CD14-positive monocyte (primary cell): ENCODE data around the gene NEDD4L. TPM values are rescaled to one million over a fixed set of nuclear protein-coding genes. Genes with fewer than 3 reads are reported as not detected.

ENCODE experiments used
- DNase-seq, 3 donors: peaks; one replicate each; pipeline ENCODE4 v3.0.0-alpha.2; 2011 to 2022
- H2AFZ ChIP-seq: 2 replicates; pipeline ENCODE4 v1.6.0; 2012; ENCODE audit warnings: mild to moderate bottlenecking, low read depth, low read length, inconsistent platforms; ENCODE audit not compliant: insufficient read depth, poor library complexity, severe bottlenecking
- H3K27ac ChIP-seq, 2 donors: 1 replicate in 1 of 2; 2 replicates in 1 of 2; pipeline ENCODE4 v1.5.1; 2012 to 2013; ENCODE audit warnings: low read length in 2 of 2, control low read depth in 1 of 2, inconsistent platforms in 1 of 2, low read depth in 1 of 2, mild to moderate bottlenecking in 1 of 2
- H3K27me3 ChIP-seq, 2 donors: one replicate each; pipeline versions ENCODE4 v1.6.0 to v1.6.1; 2011 to 2013; ENCODE audit warnings: low read length in 2 of 2; ENCODE audit not compliant: control insufficient read depth in 2 of 2, insufficient read depth in 2 of 2
- H3K36me3 ChIP-seq, 2 donors: replicated peaks in 1 of 2; 1 replicate in 1 of 2; 2 replicates in 1 of 2; pipeline versions ENCODE4 v1.5.1 to v1.6.1; 2012 to 2013; ENCODE audit warnings: low read length in 2 of 2, control low read depth in 1 of 2, inconsistent platforms in 1 of 2, mild to moderate bottlenecking in 1 of 2; ENCODE audit not compliant: insufficient read depth in 2 of 2, control insufficient read depth in 1 of 2
- H3K4me1 ChIP-seq, 2 donors: 1 replicate in 1 of 2; 2 replicates in 1 of 2; pipeline versions ENCODE4 v1.5.1 to v1.6.1; 2012 to 2013; ENCODE audit warnings: low read length in 2 of 2, control low read depth in 1 of 2, inconsistent platforms in 1 of 2, mild to moderate bottlenecking in 1 of 2, moderate library complexity in 1 of 2; ENCODE audit not compliant: insufficient read depth in 2 of 2, control insufficient read depth in 1 of 2
- H3K4me2 ChIP-seq: replicated peaks from 2 replicates; pipeline ENCODE3; 2012; ENCODE audit warnings: low read length, moderate library complexity, mild to moderate bottlenecking; ENCODE audit not compliant: poor library complexity, severe bottlenecking; ENCODE audit errors: extremely low read depth
- H3K4me3 ChIP-seq, 3 experiments: fragments of 200-600 bp in 1 of 3; sonication (generic) in 1 of 3; replicated peaks in 1 of 3; 1 replicate in 2 of 3; 2 replicates in 1 of 3; pipeline ENCODE4 v1.5.1; 2011 to 2013; ENCODE audit warnings: low read length in 3 of 3, mild to moderate bottlenecking in 3 of 3, control low read depth in 2 of 3, low read depth in 2 of 3, inconsistent platforms in 1 of 3, moderate library complexity in 1 of 3
- H3K79me2 ChIP-seq: 2 replicates; pipeline ENCODE4 v1.6.0; 2012; ENCODE audit warnings: mild to moderate bottlenecking, control low read depth, inconsistent platforms, low read length, moderate library complexity; ENCODE audit not compliant: insufficient read depth
- H3K9ac ChIP-seq: 2 replicates; pipeline ENCODE4 v1.6.0; 2017; ENCODE audit warnings: low read length, mild to moderate bottlenecking; ENCODE audit not compliant: insufficient read depth, poor library complexity, severe bottlenecking
- H3K9me3 ChIP-seq, 2 donors: replicated peaks in 1 of 2; 1 replicate in 1 of 2; 2 replicates in 1 of 2; pipeline versions ENCODE4 v1.5.1 to v1.6.1; 2012 to 2013; ENCODE audit warnings: low read length in 2 of 2, control low read depth in 1 of 2; ENCODE audit not compliant: control insufficient read depth in 1 of 2, insufficient read depth in 1 of 2
- H4K20me1 ChIP-seq: 2 replicates; pipeline ENCODE4 v1.6.0; 2012; ENCODE audit warnings: mild to moderate bottlenecking, low read length, control low read depth, moderate library complexity; ENCODE audit not compliant: insufficient read depth
- H3K27ac Mint-ChIP-seq, 7 donors: one replicate each; pipeline ENCODE4 v1.8.0; 2020; ENCODE audit warnings: mild to moderate bottlenecking in 7 of 7, mixed read lengths in 7 of 7, moderate library complexity in 6 of 7, inconsistent platforms in 2 of 7
- H3K27me3 Mint-ChIP-seq, 3 donors: one replicate each; pipeline ENCODE4 v1.8.0; 2021 to 2022; ENCODE audit warnings: low read depth in 3 of 3, mild to moderate bottlenecking in 3 of 3, mixed read lengths in 3 of 3, moderate library complexity in 3 of 3, inconsistent platforms in 1 of 3
- H3K36me3 Mint-ChIP-seq, 2 donors: one replicate each; pipeline ENCODE4 v1.8.0; 2020; ENCODE audit warnings: mixed read lengths in 2 of 2, inconsistent platforms in 1 of 2, mild to moderate bottlenecking in 1 of 2
- H3K4me1 Mint-ChIP-seq: one replicate; pipeline ENCODE4 v1.8.0; 2020; ENCODE audit warnings: mild to moderate bottlenecking, mixed read lengths
- H3K4me3 Mint-ChIP-seq, 2 donors: one replicate each; pipeline ENCODE4 v1.8.0; 2020; ENCODE audit warnings: mild to moderate bottlenecking in 2 of 2, mixed read lengths in 2 of 2, moderate library complexity in 1 of 2
- H3K9me3 Mint-ChIP-seq, 7 donors: one replicate each; pipeline ENCODE4 v1.8.0; 2020 to 2022; ENCODE audit warnings: mixed read lengths in 7 of 7, mild to moderate bottlenecking in 6 of 7, moderate library complexity in 6 of 7, inconsistent platforms in 2 of 7
- WGBS: methylation state at CpG from one replicate; pipeline ENCODE4 v1.1.5; 2013; ENCODE audit warnings: missing lambda C conversion rate; ENCODE audit not compliant: insufficient coverage; 5-methylcytosine and 5-hydroxymethylcytosine counted together
- intact Hi-C, 2 donors: fragments of 100-400 bp; cut with micrococcal nuclease; formaldehyde crosslinking; loops; one replicate each; pipeline versions ENCODE4 v1.15.0 to v1.15.1; 2023
- polyA plus RNA-seq, 3 donors: library from polyadenylated mRNA; depleted of rRNA in 1 of 3; unstranded in 2 of 3; stranded (reverse) in 1 of 3; fragments of 300-500 nt in 2 of 3; fragments of >200 nt in 1 of 3; fragmentation: Illumina TruSeq in 2 of 3; gene quantifications; 1 replicate in 2 of 3; 2 replicates in 1 of 3; pipeline ENCODE4 v1.2.3, GENCODE V29; 2012 to 2021
- TF ChIP-seq, protein P1 (sequence below): fragments of 200-600 bp; IDR thresholded peaks from one replicate; pipeline ENCODE4 v1.8.0; 2022; ENCODE audit warnings: antibody characterized with exemption, mild to moderate bottlenecking

NEDD4L gene
- polyA plus RNA-seq, 3 donors: 2.5 to 5.2 (median 4.5) TPM

DNA sequence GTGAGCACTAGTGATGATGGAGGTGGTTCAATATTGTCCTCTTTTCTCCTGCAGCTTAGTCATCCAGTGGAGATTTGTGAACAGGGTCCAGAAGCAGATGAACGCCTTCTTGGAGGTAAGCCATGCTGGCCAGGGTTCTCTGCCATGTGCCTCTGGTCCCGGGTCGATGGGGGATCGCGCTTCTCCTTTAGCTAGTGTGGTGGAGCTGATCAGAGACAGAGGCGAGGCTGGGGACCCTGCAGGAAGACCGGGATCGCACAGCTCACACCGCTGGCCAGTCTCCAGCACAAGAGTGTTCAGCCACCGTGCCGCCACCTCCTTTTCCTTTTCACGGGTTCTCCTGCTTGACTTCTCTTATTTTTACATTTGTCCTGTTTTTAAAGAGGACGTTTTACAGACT lies 341.4 kb downstream of the NEDD4L start:
- no peak for DNase-seq
- H3K9ac ChIP-seq: no peak overlapping the region
- no peak overlapping the region for H3K4me2 ChIP-seq
- H4K20me1 ChIP-seq: no peaks in the 10 kb centered on the region
- no peaks in the 10 kb centered on the region for H3K36me3 ChIP-seq
- Mint-ChIP-seq H3K4me3 (peak overlapping the region in 1 of 2 donors; percentile 27), H3K27me3 (no peaks in the 10 kb centered on the region), H3K4me1 (no peaks in the 10 kb centered on the region), H3K27ac (peak overlapping the region in 2 of 7 donors; percentile 18 to 47), H3K9me3 (no peaks in the 10 kb centered on the region), H3K36me3 (no peaks in the 10 kb centered on the region)
- 97% methylated on average over 13 of the region's 13 CpGs for WGBS
- no peak overlapping the region for H3K27ac ChIP-seq
- H3K79me2 ChIP-seq: no peaks in the 10 kb centered on the region
- H3K4me3 ChIP-seq: no peak overlapping the region
- intact Hi-C loops: no loop called here
- TF ChIP-seq, protein P1, sequence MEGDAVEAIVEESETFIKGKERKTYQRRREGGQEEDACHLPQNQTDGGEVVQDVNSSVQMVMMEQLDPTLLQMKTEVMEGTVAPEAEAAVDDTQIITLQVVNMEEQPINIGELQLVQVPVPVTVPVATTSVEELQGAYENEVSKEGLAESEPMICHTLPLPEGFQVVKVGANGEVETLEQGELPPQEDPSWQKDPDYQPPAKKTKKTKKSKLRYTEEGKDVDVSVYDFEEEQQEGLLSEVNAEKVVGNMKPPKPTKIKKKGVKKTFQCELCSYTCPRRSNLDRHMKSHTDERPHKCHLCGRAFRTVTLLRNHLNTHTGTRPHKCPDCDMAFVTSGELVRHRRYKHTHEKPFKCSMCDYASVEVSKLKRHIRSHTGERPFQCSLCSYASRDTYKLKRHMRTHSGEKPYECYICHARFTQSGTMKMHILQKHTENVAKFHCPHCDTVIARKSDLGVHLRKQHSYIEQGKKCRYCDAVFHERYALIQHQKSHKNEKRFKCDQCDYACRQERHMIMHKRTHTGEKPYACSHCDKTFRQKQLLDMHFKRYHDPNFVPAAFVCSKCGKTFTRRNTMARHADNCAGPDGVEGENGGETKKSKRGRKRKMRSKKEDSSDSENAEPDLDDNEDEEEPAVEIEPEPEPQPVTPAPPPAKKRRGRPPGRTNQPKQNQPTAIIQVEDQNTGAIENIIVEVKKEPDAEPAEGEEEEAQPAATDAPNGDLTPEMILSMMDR: no peak
- no peaks in the 10 kb centered on the region for H3K4me1 ChIP-seq
- no peaks in the 10 kb centered on the region for H3K9me3 ChIP-seq
- H2AFZ ChIP-seq: no peak overlapping the region
- H3K27me3 ChIP-seq: no peaks in the 10 kb centered on the region

DNA sequence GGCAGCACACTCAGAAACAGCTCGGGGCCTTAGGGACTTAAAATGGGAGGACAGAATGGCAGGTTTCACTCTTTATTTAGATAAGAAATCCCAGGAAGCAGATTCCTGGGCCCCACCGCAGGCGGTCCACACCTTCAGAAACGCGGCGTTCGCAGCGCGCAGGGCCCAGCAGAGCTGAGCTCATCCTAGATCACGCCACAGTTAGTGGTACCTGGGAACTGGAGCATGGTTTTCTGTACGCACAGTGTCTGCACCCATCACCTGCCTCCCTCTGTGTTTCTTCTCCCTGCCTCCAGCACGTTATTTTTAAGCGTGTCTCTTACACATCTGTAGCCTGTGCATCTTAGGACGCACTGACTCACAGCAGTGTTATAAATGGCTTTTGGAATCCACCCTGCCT lies 342.8 kb downstream of the NEDD4L start:
- H3K27me3 Mint-ChIP-seq: no peaks in the 10 kb centered on the region
- TF ChIP-seq, protein P1: no peak
- intact Hi-C loops: no loop called here
- no peak overlapping the region for H3K27ac Mint-ChIP-seq
- H3K9me3 Mint-ChIP-seq: no peaks in the 10 kb centered on the region
- no peak overlapping the region for H3K27ac ChIP-seq
- H3K9me3 ChIP-seq: no peaks in the 10 kb centered on the region
- WGBS: 98% methylated on average over 10 of the region's 14 CpGs
- no peak overlapping the region for H3K9ac ChIP-seq
- no peaks in the 10 kb centered on the region for H3K36me3 ChIP-seq
- no peaks in the 10 kb centered on the region for H3K4me1 ChIP-seq
- no peak for DNase-seq
- no peaks in the 10 kb centered on the region for H4K20me1 ChIP-seq
- no peak overlapping the region for H3K4me3 Mint-ChIP-seq
- H3K4me3 ChIP-seq: no peak overlapping the region
- no peaks in the 10 kb centered on the region for H3K4me1 Mint-ChIP-seq
- H3K36me3 Mint-ChIP-seq: no peaks in the 10 kb centered on the region
- no peak overlapping the region for H2AFZ ChIP-seq
- no peak overlapping the region for H3K4me2 ChIP-seq
- H3K27me3 ChIP-seq: no peaks in the 10 kb centered on the region
- H3K79me2 ChIP-seq: no peaks in the 10 kb centered on the region
